Stomach (tissue), 4 donors: ENCODE data around the gene MDC1.

Experiments
- CTCF ChIP-seq, 7 experiments: fragments of 450-650 bp in 4 of 7; fragments of 200-600 bp in 3 of 7; sonication (generic) in 3 of 7; IDR thresholded peaks; one replicate each; pipeline ENCODE4 v1.5.1; 2016 to 2019; ENCODE audit warnings: antibody characterized with exemption in 7 of 7, control low read depth in 2 of 7, mild to moderate bottlenecking in 1 of 7
- EP300 ChIP-seq: sonication (generic); formaldehyde crosslinking; IDR thresholded peaks from one replicate; pipeline ENCODE4 v1.6.1; 2017; ENCODE audit warnings: antibody characterized with exemption

GRCh38 chr6:30688569-30688968 lies 28.5 kb downstream of the MDC1 start:
- TF ChIP-seq CTCF (IDR thresholded peaks at IDR 0.05) (no peak), EP300 (no peak)
